ENCODE measurements around the gene MUTYH. TPM values are rescaled to one million over a fixed set of nuclear protein-coding genes. Genes with fewer than 3 reads are reported as not detected.

The MUTYH gene
- total RNA-seq, 4 donors from 2014 or later: 28.7 to 78.2 (median 49.0) TPM

DNA sequence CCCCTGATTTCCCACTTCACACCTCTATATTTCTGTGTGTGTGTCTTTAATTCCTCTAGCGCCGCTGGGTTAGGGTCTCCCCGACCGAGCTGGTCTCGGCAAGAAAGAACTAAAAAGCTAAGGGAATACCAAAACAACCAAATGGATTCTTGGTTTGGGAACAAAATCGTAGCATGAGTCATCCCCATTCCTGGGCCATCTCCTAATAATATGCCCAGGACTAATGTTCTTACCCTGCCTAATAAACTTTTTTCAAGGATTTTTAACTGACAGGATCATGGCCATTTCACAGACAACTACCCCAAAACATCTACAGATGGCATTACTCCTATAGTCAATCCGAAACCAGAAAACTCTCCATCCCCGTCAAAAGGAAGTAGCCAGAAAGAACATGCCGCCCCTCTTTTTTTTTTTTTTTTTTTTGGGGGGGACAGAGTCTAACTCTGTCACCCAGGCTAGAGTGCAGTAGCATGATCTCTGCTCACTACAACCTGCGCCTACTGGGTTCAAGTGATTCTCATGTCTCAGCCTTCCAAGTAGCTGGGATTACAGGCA is 17.7 kb downstream of the MUTYH start:
- in situ Hi-C loops (cut with MboI; ENCODE audit: low pct_ligation_motif_present in 1 of 4, low pct_unique_long_range_greater_than_20kb in 1 of 4, low sequenced_read_pairs in 3 of 4): loop anchor here in 3 of 4 donors (25.0 kb wide), 2 partner anchors 485 to 535 kb away; partner anchors contain the start of genes BEST4 (in 2 of the 3), RPS8 (in 2 of the 3) and PTCH2 (in 1 of the 3)
- no peak for DNase-seq
- H3K36me3 ChIP-seq: no peaks in the 10 kb centered on the region
- H3K4me1 ChIP-seq: peaks cover 6 to 18% (median 9%) of the 10 kb centered on the region in 4 donors
- intact Hi-C loops (cut with DNase I; ENCODE audit: low total_unique reads): no loop called here
- no peaks in the 10 kb centered on the region for H3K27me3 ChIP-seq
- WGBS, 2 donors (ENCODE audit: low coverage in 1 of 2): 86 to 94% methylated on average over 4 to 10 of the region's 10 CpGs
- H3K9me3 ChIP-seq: no peaks in the 10 kb centered on the region
- TF ChIP-seq EP300 (IDR thresholded peaks at IDR 0.05; ENCODE audit: low read depth): no peak
- TF ChIP-seq POLR2A (IDR thresholded peaks at IDR 0.05): no peak
- no peak for TF ChIP-seq POLR2AphosphoS5 (IDR thresholded peaks at IDR 0.05)
- no peak for TF ChIP-seq CTCF (IDR thresholded peaks at IDR 0.05)
- no peak overlapping the region for H3K4me3 ChIP-seq
- H3K27ac ChIP-seq: no peak overlapping the region

DNA sequence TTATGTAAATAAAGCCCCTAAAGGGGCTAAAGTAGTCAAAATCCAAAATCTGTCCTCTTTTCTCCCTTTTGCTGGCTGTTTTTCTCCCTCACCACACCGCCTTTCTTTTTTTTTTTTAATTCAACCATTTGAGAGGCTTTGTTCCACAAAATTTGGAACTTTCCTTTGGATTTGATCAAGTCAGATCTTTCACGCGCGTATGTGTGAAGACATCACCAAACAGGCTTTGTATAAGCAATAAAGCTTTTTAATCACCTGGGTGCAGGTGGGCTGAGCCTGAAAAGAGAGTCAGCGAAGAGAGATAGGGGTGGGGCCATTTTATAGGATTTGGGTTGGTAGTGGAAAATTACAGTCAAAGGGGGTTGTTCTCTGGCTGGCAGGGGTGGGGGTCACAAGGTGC is 18.8 kb downstream of the MUTYH start:
- DNase-seq: no peak
- Histone ChIP-seq H3K4me1 (peaks cover 0 to 6% (median 0%) of the 10 kb centered on the region in 4 donors), H3K4me3 (no peak overlapping the region), H3K27me3 (no peaks in the 10 kb centered on the region), H3K36me3 (no peaks in the 10 kb centered on the region), H3K27ac (no peak overlapping the region), H3K9me3 (no peaks in the 10 kb centered on the region)
- in situ Hi-C loops (cut with MboI; ENCODE audit: low pct_ligation_motif_present in 1 of 4, low pct_unique_long_range_greater_than_20kb in 1 of 4, low sequenced_read_pairs in 3 of 4): loop anchor here in 3 of 4 donors (25.0 kb wide), 2 partner anchors 484 to 534 kb away; partner anchors contain the start of genes BEST4 (in 2 of the 3), RPS8 (in 2 of the 3) and PTCH2 (in 1 of the 3)
- WGBS, 2 donors (ENCODE audit: low coverage in 1 of 2): 76 to 80% methylated on average over 5 of the region's 5 CpGs
- intact Hi-C loops (cut with DNase I; ENCODE audit: low total_unique reads): no loop called here
- TF ChIP-seq CTCF (IDR thresholded peaks at IDR 0.05): no peak
- TF ChIP-seq POLR2AphosphoS5 (IDR thresholded peaks at IDR 0.05): no peak
- TF ChIP-seq POLR2A (IDR thresholded peaks at IDR 0.05): no peak
- TF ChIP-seq EP300 (IDR thresholded peaks at IDR 0.05; ENCODE audit: low read depth): no peak

DNA sequence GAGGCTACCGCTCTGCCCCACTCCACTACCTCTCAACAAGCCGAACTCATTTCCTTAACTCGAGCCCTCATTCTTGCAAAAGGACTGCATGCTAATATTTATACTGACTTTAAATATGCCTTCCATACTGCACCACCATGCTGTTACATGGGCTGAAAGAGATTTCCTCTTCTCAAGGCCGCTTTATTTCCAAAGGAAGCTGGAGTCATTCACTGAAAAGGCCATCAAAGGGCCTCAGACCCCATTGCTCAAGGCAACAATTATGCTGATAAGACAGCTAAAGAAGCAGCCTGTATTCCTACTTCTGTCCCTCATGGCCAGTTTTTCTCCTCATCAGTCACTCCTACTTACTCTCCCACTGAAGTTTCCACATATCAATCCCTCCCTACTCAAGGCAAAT is 20.5 kb downstream of the MUTYH start:
- no peak for TF ChIP-seq EP300 (IDR thresholded peaks at IDR 0.05; ENCODE audit: low read depth)
- TF ChIP-seq POLR2AphosphoS5 (IDR thresholded peaks at IDR 0.05): no peak
- no peak for TF ChIP-seq POLR2A (IDR thresholded peaks at IDR 0.05)
- TF ChIP-seq CTCF (IDR thresholded peaks at IDR 0.05): no peak
- in situ Hi-C loops (cut with MboI; ENCODE audit: low pct_ligation_motif_present in 1 of 4, low pct_unique_long_range_greater_than_20kb in 1 of 4, low sequenced_read_pairs in 3 of 4): loop anchor here in 3 of 4 donors (25.0 kb wide), 2 partner anchors 482 to 532 kb away; partner anchors contain the start of genes BEST4 (in 2 of the 3), RPS8 (in 2 of the 3) and PTCH2 (in 1 of the 3)
- Histone ChIP-seq H3K27ac (no peak overlapping the region), H3K27me3 (no peaks in the 10 kb centered on the region), H3K4me3 (no peak overlapping the region), H3K9me3 (no peaks in the 10 kb centered on the region), H3K36me3 (no peaks in the 10 kb centered on the region), H3K4me1 (no peaks in the 10 kb centered on the region)
- intact Hi-C loops (cut with DNase I; ENCODE audit: low total_unique reads): no loop called here
- DNase-seq: no peak
- 79 to 93% methylated on average over 4 of the region's 4 CpGs for WGBS, 2 donors (ENCODE audit: low coverage in 1 of 2)

DNA sequence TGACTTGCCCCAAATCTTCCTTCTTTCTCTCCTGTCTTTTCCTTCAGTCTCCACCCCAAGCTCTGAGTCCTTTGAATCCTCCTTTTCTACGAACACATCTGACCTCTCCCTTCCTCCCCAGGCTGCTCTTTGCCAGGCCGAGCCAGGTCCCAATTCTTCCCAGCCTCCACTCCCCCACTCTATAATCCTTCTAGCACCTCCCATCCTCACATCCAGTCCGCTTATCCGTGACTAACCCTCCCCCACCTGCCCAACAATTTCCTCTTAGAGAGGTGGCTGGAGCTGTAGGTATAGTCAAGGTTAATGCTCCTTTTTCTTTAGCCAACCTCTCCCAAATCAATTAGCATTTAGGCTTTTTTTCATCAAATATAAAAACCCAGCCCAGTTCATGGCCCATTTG is 23.1 kb downstream of the MUTYH start:
- Histone ChIP-seq H3K27me3 (no peaks in the 10 kb centered on the region), H3K27ac (no peak overlapping the region), H3K4me3 (no peak overlapping the region), H3K4me1 (no peaks in the 10 kb centered on the region), H3K9me3 (no peaks in the 10 kb centered on the region), H3K36me3 (no peaks in the 10 kb centered on the region)
- WGBS, 2 donors (ENCODE audit: low coverage in 1 of 2): 64 to 80% methylated on average over 1 to 4 of the region's 4 CpGs
- intact Hi-C loops (cut with DNase I; ENCODE audit: low total_unique reads) (no loop called here), in situ Hi-C loops (cut with MboI; ENCODE audit: low pct_ligation_motif_present in 1 of 4, low pct_unique_long_range_greater_than_20kb in 1 of 4, low sequenced_read_pairs in 3 of 4) (loop anchor here in 3 of 4 donors (25.0 kb wide), 2 partner anchors 480 to 530 kb away; partner anchors contain the start of genes BEST4 (in 2 of the 3), RPS8 (in 2 of the 3) and PTCH2 (in 1 of the 3))
- no peak for DNase-seq
- no peak for TF ChIP-seq POLR2A (IDR thresholded peaks at IDR 0.05)
- no peak for TF ChIP-seq EP300 (IDR thresholded peaks at IDR 0.05; ENCODE audit: low read depth)
- no peak for TF ChIP-seq POLR2AphosphoS5 (IDR thresholded peaks at IDR 0.05)
- TF ChIP-seq CTCF (IDR thresholded peaks at IDR 0.05): no peak

Data from transverse colon (tissue), 4 donors.